Fibroblast of the aortic adventitia (primary cell): ENCODE data around the gene TGM4. TPM values are rescaled to one million over a fixed set of nuclear protein-coding genes. Genes with fewer than 3 reads are reported as not detected.

ENCODE experiments used
- DNase-seq: peaks from one replicate; pipeline ENCODE4 v3.0.0-alpha.2; 2010; ENCODE audit warnings: low read depth
- H3K4me3 ChIP-seq: 2 replicates; pipeline ENCODE4 v1.5.1; 2011; ENCODE audit warnings: low read depth, mild to moderate bottlenecking, control low read depth, low read length, moderate library complexity
- total RNA-seq: library from RNA; depleted of rRNA; stranded (reverse); fragments of >200 nt; gene quantifications from 2 replicates; pipeline ENCODE4 v1.2.3, GENCODE V29; 2012; ENCODE audit warnings: low replicate concordance
- TF ChIP-seq, protein P1 (sequence below): IDR thresholded peaks from 2 replicates; pipeline ENCODE4 v1.5.1; 2011; ENCODE audit warnings: mild to moderate bottlenecking, low read length, control low read depth, inconsistent platforms; ENCODE audit not compliant: insufficient read depth

TGM4 gene
- total RNA-seq, 1 donor, result not detected

DNA sequence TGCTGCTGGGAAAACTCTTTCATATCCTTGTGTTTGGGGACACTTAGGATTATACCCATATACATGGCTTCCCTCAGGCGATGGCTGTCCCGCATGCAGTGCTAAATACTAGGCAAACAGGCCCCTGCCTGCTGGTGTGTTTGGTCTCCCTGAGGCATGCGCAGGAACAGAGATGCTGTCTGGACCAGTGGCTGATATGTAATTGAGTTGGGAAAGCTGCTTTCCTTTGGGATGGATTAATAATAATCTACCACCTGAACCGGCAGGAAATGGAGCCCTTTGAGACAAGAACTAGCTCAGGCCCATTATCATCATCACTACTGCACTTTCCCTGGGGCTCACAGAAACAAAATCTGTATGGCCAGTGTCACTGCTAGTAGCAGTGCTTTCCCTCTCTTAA is 83.6 kb downstream of the TGM4 start:
- no peak for DNase-seq
- no peak overlapping the region for H3K4me3 ChIP-seq
- TF ChIP-seq, protein P1, sequence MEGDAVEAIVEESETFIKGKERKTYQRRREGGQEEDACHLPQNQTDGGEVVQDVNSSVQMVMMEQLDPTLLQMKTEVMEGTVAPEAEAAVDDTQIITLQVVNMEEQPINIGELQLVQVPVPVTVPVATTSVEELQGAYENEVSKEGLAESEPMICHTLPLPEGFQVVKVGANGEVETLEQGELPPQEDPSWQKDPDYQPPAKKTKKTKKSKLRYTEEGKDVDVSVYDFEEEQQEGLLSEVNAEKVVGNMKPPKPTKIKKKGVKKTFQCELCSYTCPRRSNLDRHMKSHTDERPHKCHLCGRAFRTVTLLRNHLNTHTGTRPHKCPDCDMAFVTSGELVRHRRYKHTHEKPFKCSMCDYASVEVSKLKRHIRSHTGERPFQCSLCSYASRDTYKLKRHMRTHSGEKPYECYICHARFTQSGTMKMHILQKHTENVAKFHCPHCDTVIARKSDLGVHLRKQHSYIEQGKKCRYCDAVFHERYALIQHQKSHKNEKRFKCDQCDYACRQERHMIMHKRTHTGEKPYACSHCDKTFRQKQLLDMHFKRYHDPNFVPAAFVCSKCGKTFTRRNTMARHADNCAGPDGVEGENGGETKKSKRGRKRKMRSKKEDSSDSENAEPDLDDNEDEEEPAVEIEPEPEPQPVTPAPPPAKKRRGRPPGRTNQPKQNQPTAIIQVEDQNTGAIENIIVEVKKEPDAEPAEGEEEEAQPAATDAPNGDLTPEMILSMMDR, result no peak

DNA sequence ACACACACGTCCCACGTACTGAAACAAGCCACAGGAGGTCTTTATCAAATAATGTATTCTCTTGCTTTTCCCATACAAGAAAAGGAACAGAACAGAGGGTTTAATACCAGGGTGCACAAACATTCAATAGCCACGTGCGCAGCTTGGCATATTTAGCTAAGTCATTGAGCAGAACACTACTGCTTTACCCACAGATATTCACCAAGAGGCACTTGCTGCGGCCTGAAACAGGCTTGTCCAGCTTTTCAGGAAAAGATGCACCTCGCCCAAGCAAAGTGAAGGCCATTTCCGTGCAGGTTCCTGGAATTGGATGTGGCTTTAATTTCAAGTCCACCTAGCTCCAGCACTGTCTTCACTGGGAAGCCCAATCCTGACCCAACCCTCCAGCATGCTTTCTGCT is 84.0 kb downstream of the TGM4 start:
- H3K4me3 ChIP-seq, result no peak overlapping the region
- TF ChIP-seq, protein P1, result no peak
- no peak for DNase-seq

DNA sequence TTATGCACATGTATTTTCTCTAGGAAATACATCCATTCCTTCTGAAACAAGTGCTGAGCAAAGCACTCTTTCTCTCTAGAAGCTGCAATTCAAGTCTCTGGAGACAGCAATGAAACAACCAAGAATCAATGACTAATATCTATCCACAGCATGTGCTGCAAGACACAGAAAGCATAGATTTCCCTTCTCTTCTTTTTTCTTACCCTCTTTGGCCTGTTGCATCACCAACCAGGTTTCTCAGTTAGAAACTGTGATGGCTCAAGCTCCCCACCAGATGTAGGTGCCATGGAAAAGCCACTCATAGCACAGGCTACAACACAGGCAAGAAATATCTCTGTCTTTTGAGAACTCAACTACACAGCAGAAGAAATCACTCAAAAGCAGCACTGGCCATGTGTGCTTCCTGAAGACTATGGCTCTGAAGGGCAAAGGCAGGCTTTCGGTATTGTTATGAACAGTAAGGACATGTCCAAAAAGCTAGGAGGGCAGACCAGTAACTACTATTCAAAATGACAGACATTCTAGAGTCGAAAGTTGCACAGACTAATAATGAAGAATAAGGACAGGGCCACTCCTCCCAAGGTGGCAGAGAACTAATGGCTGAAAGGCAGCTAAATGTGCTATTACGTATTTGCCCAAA is 86.1 kb downstream of the TGM4 start:
- DNase-seq, result peak; percentile 29
- TF ChIP-seq, protein P1, result no peak
- H3K4me3 ChIP-seq, result no peak overlapping the region

DNA sequence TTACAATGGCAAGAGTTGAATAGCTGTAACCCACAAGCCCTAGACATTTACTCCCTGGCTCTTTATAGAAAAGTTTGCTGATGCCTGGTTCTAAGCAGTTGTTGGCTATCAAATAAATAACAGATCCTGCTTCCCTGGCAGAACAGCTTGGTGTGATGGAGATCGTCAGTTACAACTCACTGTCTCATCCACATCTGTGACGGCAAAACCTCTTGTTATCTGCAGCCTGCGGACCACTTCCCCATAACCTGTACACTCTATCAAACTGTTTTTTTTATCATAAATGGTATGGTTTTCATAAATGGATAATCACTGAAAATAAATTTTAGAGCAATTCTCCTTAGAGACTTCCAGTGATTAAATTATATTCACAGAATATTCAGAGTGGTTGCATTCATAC is 87.5 kb downstream of the TGM4 start:
- no peak overlapping the region for H3K4me3 ChIP-seq
- TF ChIP-seq, protein P1, result no peak
- DNase-seq, result no peak

DNA sequence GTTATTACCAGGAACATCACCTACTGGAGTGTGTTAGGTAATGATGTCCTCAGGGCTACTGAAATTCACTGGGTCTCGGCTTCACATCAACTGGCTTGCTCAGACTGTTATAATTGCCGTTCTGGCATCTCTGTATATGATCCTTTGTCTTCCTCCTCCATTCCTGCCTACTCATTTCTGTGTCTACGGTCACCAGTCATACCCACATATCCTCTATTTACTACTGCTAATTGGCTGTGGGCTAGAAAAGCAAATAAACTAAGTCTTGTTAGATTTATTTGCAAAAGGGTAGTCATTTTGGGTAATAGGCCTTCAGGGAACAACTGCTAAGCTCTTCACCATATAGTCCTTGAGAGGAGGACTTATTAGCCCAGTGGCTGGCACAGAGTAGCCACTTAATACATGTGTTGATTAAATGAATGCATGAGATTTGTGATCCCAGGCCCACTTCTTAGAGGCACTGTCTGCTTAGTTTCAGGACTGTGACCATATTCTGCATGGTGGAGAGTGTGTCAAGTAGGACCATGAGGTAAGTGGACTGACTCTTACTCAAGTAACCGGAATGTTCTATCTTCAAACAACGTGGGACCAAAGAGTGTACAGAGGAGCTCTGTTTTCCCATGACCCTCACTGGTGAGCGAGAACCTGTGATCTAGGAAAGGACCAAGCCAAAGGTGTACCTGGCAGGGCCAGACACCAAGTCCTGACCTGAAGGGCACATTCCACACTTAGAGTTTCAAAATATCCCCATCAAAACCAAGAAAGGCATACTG is 88.4 kb downstream of the TGM4 start:
- no peak overlapping the region for H3K4me3 ChIP-seq
- TF ChIP-seq, protein P1, result no peak
- no peak for DNase-seq

DNA sequence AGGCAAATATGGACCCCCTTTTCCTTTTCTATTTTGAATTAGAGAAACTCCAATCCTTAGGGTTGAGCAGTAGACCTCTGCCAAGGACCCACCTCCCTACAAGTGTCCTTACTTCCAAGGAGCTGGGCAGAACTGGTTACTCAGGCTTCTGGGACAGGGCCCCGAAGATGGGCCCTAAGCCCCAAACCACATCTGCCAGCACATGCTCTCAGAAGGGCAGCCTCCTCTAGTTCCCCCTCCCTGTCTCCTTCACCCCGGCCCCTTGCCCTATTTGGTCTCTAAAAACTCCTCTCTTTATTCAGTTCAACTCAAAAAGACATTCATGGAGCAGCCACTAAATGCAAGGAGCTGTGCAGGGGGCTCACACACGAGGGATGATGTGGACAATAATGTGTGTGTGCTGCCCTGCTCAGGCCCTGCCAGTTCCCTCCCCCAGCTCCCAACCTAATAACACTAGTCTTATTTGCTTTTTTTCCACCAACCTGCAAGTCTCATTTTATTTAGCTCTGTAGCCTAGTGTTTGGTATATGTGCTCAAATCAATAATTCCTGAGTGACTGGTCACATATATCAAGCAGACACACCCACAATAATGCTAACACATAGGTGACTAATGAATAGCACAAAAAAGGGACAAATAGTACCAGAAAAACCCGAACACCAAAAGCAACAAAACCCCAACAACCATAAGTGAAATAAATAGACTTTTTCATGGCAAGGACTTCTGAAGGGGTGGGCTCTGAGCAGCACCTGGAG is 89.3 kb downstream of the TGM4 start:
- DNase-seq, result no peak
- TF ChIP-seq, protein P1, result no peak
- H3K4me3 ChIP-seq, result no peak overlapping the region

Other genes starting within 250 kb of the TGM4 start
- gene ZNF197, start 249.6 kb upstream of the TGM4 start, total RNA-seq, result 16.4 and 22.2 TPM in 2 replicates
- gene ZNF35, start 225.9 kb upstream of the TGM4 start, total RNA-seq, result 10.1 and 12.9 TPM in 2 replicates
- gene ZNF502, start 161.9 kb upstream of the TGM4 start, total RNA-seq, result 4.7 and 6.0 TPM in 2 replicates
- gene ZNF501, start 145.0 kb upstream of the TGM4 start, total RNA-seq, result 7.6 and 13.1 TPM in 2 replicates
- gene KIAA1143, start 113.0 kb upstream of the TGM4 start, total RNA-seq, result 27.5 and 33.1 TPM in 2 replicates
- gene KIF15, start 112.8 kb upstream of the TGM4 start, total RNA-seq, result 0.98 and 17.1 TPM in 2 replicates
- gene TMEM42, start 12.7 kb upstream of the TGM4 start, total RNA-seq, result 13.7 and 20.5 TPM in 2 replicates
- gene ZDHHC3, start 101.6 kb downstream of the TGM4 start, total RNA-seq, result 60.2 and 86.8 TPM in 2 replicates
- gene EXOSC7, start 101.6 kb downstream of the TGM4 start, total RNA-seq, result 26.8 and 80.2 TPM in 2 replicates
- gene CLEC3B, start 151.7 kb downstream of the TGM4 start, total RNA-seq, result 10.5 and 12.4 TPM in 2 replicates